ENCODE data around the gene ATXN3.

DNA sequence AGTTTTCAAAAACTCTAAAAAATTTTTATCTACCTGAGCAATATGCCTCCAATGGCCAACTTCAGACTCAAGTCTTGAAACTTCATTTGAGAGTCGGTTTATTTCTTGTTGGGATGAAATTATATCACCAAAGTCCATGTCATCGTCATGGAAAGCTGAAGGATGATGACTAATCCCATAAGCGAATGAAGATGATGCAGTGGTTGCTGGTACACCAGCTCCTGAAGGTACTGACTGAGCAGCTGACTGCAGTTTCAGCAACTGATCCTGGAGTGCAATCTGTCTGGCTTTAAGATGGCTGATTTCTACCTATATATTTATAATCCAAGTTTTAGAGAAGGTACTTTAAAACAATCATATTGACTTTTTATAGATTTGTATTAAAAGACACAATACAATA, 84.9 kb downstream of the ATXN3 start:
- TF ChIP-seq, protein P1, sequence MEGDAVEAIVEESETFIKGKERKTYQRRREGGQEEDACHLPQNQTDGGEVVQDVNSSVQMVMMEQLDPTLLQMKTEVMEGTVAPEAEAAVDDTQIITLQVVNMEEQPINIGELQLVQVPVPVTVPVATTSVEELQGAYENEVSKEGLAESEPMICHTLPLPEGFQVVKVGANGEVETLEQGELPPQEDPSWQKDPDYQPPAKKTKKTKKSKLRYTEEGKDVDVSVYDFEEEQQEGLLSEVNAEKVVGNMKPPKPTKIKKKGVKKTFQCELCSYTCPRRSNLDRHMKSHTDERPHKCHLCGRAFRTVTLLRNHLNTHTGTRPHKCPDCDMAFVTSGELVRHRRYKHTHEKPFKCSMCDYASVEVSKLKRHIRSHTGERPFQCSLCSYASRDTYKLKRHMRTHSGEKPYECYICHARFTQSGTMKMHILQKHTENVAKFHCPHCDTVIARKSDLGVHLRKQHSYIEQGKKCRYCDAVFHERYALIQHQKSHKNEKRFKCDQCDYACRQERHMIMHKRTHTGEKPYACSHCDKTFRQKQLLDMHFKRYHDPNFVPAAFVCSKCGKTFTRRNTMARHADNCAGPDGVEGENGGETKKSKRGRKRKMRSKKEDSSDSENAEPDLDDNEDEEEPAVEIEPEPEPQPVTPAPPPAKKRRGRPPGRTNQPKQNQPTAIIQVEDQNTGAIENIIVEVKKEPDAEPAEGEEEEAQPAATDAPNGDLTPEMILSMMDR (IDR thresholded peaks at IDR 0.05) = no peak
- no peak for TF ChIP-seq POLR2AphosphoS5 (IDR thresholded peaks at IDR 0.05; ENCODE audit: low read depth, low read length)

Data from Panc1 (cell line).